Measurements from ENCODE around the gene TMC7. TPM values are rescaled to one million over a fixed set of nuclear protein-coding genes. Genes with fewer than 3 reads are reported as not detected.

Gene TMC7
- total and polyA plus RNA-seq, 9 of the 15 experiments (the other 6 are each of a cell fraction or from before 2014, with no cell fraction given), result 0.08 to 2.0 (median 1.5) TPM

- peak overlapping the region; percentile 97 for H2AFZ ChIP-seq (ENCODE audit: low read depth, low read length)
- H3K4me2 ChIP-seq (ENCODE audit: insufficient read depth, low read length), result peak overlapping the region; percentile 91
- no peaks in the 10 kb centered on the region for H4K20me1 ChIP-seq (replicated peaks; ENCODE audit: control insufficient read depth, insufficient read depth, low read length)
- peak overlapping the region; percentile 50; the same call in 1 of the 2 replicates for H3K4me3 ChIP-seq
- H3K27me3 ChIP-seq (ENCODE audit: control insufficient read depth in 2 of 2, insufficient read depth in 2 of 2, low read length in 2 of 2), result no peaks in the 10 kb centered on the region
- 62% methylated on average over 9 of the region's 9 CpGs for WGBS (ENCODE audit: insufficient coverage, low coverage, missing lambda C conversion rate)
- peaks cover 6% of the 10 kb centered on the region; the same call in 1 of the 3 replicates for H3K79me2 ChIP-seq (ENCODE audit: control insufficient read depth, insufficient read depth, low read length)
- in situ Hi-C loops (cut with MboI), result no loop called here
- peak overlapping the region in 1 of 2 experiments; percentile 84; a peak in 1 of 4 replicates for H3K9ac ChIP-seq (ENCODE audit: insufficient read depth in 1 of 2, low read depth in 2 of 2, low read length in 2 of 2)
- ChIA-PET CTCF (ENCODE audit: low intra/inter-chr PET ratio) (no interaction called here), POLR2A (interaction anchor here (0.7 to 1.7 kb wide), 7 partner anchors 9 to 266 kb away, joined by 3 to 7 read pairs (median 3); partner anchors contain the start of gene ARL6IP1)
- H3K27ac ChIP-seq (ENCODE audit: extremely low read depth, low read depth, low read length), result peak overlapping the region; percentile 87
- no peak for ATAC-seq
- FAIRE-seq, result no peak
- H3K9me1 ChIP-seq (ENCODE audit: control insufficient read depth, insufficient read depth, low read length), result no peaks in the 10 kb centered on the region
- TSS peak; percentile 62 for BruUV-seq (replicated peaks)
- H3K9me3 ChIP-seq (replicated peaks; ENCODE audit: control insufficient read depth, insufficient read depth, low read depth, low read length), result peaks cover 3% of the 10 kb centered on the region; the same call in 1 of the 2 replicates
- intact Hi-C loops (cut with micrococcal nuclease), result no loop called here
- peaks cover 5% of the 10 kb centered on the region; the same call in 2 of the 3 replicates for H3K36me3 ChIP-seq (ENCODE audit: control insufficient read depth, insufficient read depth, low read length)
- peaks cover 0 to 3% of the 10 kb centered on the region in 2 experiments; a peak in 1 of 5 replicates for H3K4me1 ChIP-seq (replicated peaks in 1 of 2; ENCODE audit: control insufficient read depth in 2 of 2, insufficient read depth in 2 of 2, low read length in 2 of 2)
- no peak for DNase-seq (ENCODE audit: extremely low read depth in 1 of 4, low spot score in 3 of 4)
- TF ChIP-seq RUNX1 (IDR thresholded peaks at IDR 0.05; ENCODE audit: low read depth), result no peak
- TF ChIP-seq HNRNPUL1 (IDR thresholded peaks at IDR 0.05; ENCODE audit: low read length), result no peak
- TF ChIP-seq ZNF764 (CRISPR knock-in tag; IDR thresholded peaks at IDR 0.05; ENCODE audit: low read depth), result no peak
- TF ChIP-seq BCOR (IDR thresholded peaks at IDR 0.05), result peak; percentile 68; the same call in 1 of the 2 replicates
- TF ChIP-seq ZNF24 (IDR thresholded peaks at IDR 0.05), result no peak
- TF ChIP-seq NR2F6 (CRISPR knock-in tag; IDR thresholded peaks at IDR 0.05), result no peak
- no peak for TF ChIP-seq ZNF174 (CRISPR knock-in tag; IDR thresholded peaks at IDR 0.05)
- TF ChIP-seq ZNF740 (CRISPR knock-in tag; IDR thresholded peaks at IDR 0.05), result no peak
- TF ChIP-seq ZNF740 (tag; IDR thresholded peaks at IDR 0.05), result no peak
- no peak for TF ChIP-seq STAT5B (CRISPR knock-in tag; IDR thresholded peaks at IDR 0.05)
- TF ChIP-seq ZNF408 (CRISPR knock-in tag; IDR thresholded peaks at IDR 0.05; ENCODE audit: low read depth), result no peak
- TF ChIP-seq THRAP3 (IDR thresholded peaks at IDR 0.05; ENCODE audit: borderline replicate concordance), result peak; percentile 23; the same call in 1 of the 2 replicates
- no peak for TF ChIP-seq MCM3 (IDR thresholded peaks at IDR 0.05)
- TF ChIP-seq MLLT1 (IDR thresholded peaks at IDR 0.05), result peak in 1 of 2 experiments; percentile 82; a peak in 2 of 4 replicates
- peak in 1 of 2 experiments; percentile 22; a peak in 1 of 4 replicates for TF ChIP-seq KDM1A (IDR thresholded peaks at IDR 0.05)
- TF ChIP-seq RERE (CRISPR knock-in tag; IDR thresholded peaks at IDR 0.05; ENCODE audit: borderline replicate concordance), result no peak
- peak; percentile 73 for TF ChIP-seq ZNF121 (CRISPR knock-in tag; conservative IDR thresholded peaks at IDR 0.05)
- no peak for TF ChIP-seq ZNF561 (CRISPR knock-in tag; conservative IDR thresholded peaks at IDR 0.05)
Measured at GRCh38 chr16:19066988-19067348, 83.2 kb downstream of the TMC7 start.

Measured in K562 (cell line).